HG03342 (cell line): ENCODE measurements around the gene VPS25.
A peak's percentile ranks its signal among the peaks of the same experiment; 100 is the strongest.
"Not testable (repeated sequence)": the region's sequence is repeated elsewhere in the genome, so short reads cannot be mapped to it uniquely, and the experiment has no call there.

Experiments used
- ATAC-seq: cut with Tn5 transposase; IDR thresholded peaks from one replicate; pipeline ENCODE4 v1.9.1; 2021; ENCODE audit warnings: mild to moderate bottlenecking, moderate library complexity; ENCODE audit not compliant: unreplicated experiment

The VPS25 gene

DNA sequence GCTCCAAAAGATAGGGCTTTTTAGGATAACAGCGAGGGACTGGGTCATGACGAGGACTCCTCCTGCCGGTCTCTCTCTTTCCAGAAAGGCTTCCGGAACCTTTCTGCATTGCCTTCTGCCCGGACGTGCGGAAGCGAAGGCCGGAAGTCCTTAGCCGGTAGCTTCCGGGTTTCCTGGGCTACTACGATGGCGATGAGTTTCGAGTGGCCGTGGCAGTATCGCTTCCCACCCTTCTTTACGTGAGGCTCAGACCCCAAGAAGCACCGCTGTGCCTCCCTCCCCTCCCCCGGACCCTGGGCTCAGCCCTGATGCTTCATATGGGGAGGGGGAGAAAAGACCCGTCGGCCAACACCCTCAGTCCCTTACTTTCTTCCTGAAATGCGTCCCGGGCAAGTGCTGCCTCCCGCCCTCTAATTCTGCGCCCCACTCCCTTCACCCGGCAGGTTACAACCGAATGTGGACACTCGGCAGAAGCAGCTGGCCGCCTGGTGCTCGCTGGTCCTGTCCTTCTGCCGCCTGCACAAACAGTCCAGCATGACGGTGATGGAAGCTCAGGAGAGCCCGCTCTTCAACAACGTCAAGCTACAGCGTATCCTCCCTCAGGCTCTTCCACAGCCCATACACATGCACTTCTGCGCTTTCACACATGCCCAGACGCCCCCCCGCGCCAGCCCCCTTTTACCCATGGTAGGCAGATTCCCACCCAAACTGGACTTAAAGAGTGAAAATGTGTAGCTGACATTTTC is at the start of gene VPS25:
VPS25 (plus strand) TSS at position 160 of the 746 bp plus-strand sequence; CDS start at position 187, 27 bp downstream.
- ATAC-seq = peak; percentile 77

DNA sequence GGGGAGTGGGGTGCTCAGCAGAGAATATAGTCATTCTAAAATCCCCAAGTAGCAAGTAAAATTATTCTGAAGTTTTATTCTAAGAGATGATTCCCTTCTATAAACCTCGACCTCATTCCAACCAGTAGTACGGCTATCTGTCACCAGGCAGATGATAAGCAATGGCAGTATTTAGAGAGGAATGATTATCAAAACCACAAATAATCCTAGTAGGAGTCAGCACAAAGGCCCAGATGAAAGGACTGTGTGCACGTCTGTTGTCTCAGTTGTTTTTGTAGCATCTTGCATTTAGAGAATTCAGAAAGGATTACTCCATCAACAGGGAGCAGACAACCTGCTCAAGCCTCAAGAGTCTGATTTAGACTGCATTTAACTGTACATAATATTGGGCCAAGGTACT is 49.6 kb upstream of the VPS25 start:
- ATAC-seq = no peak

DNA sequence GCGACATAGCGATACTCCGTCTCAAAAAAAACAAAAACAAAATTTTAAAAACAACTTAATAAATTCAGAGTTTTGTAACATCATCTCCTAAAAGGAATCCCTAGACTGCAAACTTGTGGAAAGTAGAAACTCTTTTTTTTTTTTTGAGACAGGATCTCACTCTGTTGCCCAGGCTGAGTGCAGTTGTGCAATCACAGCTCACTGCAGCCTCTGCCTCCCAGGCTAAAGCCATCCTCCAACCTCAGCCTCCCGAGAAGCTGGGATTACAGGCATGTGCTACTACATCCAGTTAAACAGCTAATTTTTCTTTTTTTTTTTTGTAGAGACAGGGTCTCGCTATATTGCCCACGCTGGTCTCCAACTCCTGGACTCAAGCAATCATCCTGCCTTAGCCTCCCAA is 48.1 kb upstream of the VPS25 start:
- no peak for ATAC-seq

DNA sequence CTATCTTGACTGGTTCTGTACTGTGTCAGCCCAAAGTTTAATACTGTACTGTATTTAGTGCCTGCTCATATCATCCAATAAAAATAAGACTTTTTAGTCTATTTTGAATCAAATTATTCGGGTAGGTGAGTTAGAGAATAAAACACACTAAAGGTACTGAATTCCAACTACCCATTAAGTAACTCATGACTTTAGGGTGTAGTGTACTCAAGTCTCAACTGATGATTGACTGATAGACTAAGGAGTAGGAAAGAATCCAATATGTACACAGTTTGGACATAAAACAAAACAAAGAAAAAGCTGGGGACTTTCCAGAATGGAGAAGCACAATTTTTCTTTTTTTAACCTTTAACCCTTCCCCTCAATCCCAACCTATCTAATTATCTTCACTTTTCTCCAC is 32.5 kb upstream of the VPS25 start:
- ATAC-seq = no peak

DNA sequence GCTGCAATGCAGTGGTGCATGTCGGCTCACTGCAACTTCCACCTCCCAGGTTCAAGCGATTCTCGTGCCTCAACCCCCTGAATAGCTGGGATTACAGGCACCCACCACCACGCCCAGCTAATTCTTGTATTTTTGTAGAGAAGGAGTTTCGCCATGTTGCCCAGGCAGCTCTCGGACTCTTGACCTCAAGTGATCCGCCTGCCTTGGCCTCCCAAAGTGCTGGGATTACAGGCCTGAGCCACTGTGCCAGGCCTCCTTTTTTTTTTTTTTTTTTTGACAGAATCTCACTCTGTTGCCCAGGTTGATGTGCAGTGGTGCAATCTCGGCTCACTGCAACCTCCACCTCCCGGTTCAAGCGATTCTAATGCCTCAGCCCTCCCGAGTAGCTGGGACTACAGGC is 30.3 kb upstream of the VPS25 start:
- ATAC-seq = not testable (repeated sequence)

DNA sequence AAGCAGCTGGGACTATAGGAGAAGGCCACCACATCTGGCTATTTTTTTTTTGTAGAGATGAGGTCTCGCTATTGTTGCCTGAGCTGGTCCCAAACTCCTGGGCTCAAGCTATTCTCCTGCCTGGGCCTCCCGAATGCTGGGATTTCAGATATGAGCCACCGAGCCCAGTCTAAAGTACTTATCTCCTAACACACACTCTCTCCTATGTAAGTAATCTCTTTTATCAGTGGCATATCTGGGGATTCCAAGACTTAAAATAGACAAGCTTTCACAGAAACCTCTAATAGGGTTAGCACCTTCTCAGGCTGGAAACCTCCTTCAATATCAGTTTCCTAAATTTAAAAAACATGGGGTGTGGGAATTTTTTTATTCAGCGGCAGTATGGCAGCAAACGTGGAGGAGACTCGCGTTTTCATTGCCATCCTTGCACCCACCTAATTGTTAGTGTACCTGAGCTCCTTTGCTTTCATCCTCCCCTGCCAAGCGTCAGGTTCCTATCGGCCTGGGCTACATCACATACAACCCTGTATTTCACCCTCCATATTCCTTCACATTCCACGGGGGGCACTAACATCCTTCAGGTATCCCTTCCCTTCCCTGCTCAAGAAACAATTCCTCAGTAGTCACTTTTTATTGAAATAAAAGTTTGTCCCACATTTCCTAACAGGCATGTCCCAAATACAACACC is 29.5 kb upstream of the VPS25 start:
- no peak for ATAC-seq

DNA sequence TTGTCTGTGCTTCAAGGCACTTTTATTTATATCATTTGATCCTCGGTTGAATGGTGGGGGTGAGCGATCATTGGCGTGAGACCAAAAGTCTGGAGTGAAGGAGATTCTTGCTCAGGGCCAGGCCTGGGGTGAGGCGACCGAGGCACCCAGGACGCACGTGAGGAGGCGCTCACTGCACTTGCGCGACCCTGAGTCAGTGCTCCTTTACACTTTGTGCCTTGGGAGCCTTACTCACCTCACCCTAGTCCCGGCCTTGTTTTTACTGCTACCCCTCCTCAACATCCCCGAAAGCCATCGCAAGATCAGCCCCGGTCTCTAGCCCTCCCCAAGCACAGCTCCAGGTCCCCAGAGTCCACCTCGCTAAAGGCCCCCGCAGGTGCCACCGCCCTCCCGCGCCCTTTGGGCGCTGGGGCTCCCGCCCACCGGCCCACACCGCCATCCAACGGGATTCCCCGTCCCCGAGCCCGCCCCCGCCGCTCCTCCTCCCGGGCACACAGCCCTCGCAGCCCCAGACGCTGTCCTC is 28.9 kb upstream of the VPS25 start:
- ATAC-seq = peak; percentile 41

DNA sequence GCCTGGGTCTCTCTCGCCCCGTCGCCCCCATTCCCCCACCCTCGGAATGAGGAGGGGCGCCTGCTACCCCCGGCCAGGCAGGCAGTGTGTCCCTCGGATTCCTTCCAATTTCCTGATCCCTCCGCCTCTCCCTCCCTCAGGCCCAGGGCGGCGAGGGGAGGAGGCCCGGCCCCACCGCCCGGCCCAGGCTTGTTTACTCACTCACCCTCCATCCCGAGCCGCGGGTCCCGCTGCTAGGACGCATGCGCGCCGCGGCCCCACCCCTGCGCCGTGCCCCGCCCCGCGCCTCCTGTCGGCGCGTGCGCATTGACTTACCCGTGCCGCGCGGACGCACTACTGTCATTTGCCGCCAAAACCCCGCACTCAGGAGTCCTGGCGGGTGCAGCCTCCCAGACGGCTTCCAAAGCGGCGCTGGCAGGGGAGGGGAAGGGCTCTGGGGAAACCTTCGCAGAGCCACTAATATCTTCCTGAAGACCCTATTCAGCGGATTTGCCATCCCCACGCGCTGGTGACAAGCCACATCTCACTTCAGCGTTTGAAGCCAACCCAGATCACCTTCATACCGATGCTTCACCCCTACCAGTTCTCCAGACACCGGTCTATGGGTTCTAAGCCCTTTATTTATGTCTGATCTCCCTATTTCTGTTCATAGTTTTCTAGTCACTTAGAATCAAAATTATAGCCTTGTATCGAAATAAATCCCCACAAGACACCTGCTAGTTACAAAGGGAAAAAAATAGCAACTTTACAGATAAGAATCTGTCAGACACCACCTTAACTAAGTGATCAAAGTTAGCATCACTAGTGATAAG is 28.2 kb upstream of the VPS25 start, which contains the start of gene EZH1:
EZH1 (minus strand) TSS at position 235 of the 812 bp plus-strand sequence. CDS start 16,099 bp downstream, outside the sequence.
- peak; percentile 83 for ATAC-seq

DNA sequence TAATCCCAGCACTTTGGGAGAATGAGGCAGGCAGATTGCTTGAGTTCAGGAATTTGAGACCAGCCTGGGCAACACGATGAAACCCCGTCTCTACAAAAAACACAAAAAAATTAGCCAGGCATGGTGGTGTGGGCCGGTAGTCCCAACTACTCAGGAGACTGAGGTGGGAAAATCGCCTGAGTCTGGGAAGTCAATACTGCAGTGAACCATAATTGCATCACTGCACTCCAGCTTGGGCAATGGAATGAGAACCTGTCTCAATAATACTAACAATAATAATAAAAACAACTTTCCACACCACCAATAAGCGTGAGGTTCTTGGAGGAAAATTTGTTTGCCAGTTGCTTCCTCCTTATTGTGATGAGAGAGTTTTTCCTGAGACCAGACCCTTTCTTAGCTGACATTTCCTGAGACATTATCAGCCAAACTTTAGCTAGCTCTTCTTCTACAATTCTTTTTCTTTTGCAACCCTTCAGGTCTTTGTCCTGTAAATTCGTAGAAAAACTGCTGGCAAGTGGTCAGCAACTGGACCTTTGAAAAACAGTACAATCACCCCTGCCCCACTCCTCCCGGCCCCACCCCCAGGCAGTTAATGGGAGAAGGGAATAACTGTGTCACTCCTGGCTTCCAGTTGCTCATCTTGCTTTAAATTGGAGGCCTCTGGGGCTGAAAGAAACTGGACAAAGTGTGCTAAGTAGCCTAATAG is 24.9 kb upstream of the VPS25 start:
- ATAC-seq = no peak

DNA sequence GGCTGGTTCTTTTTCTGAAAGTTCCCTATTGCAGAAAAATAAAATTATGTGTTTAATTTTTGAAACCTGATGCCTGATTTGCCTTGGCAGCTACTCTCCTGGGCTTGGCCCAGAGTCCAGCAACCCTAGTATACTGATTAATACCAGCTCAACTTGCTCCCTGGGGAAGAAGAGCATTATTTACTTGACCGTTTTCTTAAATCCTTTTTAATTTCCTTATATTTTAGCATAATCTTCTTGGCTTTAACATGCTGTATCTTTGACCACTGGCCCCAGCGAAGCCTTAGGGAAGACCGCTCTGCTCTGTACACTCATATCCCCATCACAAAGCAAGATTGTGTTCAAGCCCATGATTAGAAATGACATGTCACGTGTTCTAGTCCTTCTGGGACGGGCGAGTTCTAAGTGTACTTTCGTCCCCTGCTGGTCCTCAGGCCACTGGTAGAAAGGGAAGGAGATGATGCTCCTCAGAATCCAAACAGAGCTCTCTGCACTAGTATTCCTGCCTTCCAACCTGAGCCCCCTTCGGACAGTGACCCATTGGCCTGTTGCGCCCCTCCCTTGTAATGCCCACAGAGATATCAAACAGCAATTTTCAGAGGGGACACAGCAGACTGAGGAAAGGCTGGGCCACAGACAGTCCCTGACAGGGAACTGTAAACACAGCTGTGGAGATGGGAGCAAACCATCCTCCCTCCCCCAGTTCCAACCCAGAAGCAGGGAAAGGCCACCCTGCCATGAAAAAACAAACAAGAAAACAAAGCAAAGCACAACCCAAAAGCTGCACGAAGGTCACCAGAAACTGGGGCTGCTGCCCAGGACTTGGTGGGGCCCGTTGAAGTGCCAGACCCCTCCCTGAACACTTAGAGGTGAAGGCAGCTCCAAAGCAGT is 24.1 kb upstream of the VPS25 start:
- ATAC-seq = no peak

DNA sequence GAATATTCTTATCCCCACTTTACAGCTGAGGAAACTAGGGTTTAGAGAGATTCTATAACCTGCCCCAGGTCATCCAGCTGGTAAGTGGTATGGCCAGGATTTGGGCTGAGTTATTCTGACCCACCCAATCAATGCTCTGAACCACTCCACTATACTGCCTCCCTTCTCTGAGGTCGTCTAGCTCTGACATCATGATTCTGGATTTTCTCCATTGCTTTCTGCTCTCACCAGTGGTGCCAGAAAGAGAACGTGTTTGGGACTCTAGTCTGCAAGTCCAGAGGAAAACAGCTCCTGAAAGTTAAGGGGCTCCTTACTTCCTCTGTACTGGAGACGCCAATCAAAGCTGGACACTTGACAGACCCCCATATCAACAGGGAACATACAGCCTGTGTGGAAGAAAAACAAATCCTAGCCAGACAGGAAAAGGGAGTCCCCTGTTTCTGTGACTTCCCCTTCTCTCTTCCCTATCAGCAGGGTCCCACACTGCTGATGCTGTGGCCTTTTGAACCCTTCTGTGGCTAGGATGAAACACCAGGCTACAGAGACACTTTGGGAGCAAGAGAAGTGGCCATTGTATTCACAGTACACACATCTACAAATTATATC is 22.4 kb upstream of the VPS25 start:
- no peak for ATAC-seq

DNA sequence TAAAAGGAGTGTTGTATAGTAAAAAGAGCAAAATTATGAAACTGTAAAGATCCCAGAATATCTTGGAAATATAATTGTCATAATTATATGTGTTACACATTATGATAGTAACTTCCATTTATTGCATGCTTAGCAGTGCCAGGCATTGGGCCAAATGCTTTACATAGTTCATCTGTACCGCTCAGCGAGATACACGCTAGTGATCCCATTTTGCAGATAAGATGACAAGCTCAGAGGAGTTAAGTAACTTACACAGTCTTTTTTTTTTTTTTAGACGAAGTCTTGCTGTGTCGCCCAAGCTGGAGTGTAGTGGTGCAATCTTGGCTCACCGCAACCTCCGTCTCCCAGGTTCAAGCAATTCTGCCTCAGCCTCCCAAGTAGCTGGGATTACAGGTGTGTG is 21.6 kb upstream of the VPS25 start:
- ATAC-seq = no peak

DNA sequence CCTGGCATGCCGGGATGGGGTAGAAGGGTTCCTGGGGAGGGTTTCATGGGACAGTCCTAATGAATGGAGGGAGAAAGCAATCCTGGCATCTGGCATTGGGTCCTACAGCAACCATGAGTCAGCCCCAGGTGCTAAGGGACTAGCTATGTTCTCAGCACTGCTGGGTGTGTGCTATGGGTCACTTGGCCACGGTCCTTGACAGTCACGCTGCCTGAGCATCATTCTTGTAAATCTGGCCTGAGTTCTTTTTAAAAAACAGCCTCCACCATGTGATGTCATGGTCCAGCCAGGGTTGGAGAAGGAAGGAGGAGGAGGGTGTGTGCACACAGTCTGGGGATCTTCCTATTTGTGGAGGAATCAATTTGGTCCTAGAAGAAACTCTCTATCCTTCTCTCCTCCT is 18.5 kb upstream of the VPS25 start:
- ATAC-seq = no peak

DNA sequence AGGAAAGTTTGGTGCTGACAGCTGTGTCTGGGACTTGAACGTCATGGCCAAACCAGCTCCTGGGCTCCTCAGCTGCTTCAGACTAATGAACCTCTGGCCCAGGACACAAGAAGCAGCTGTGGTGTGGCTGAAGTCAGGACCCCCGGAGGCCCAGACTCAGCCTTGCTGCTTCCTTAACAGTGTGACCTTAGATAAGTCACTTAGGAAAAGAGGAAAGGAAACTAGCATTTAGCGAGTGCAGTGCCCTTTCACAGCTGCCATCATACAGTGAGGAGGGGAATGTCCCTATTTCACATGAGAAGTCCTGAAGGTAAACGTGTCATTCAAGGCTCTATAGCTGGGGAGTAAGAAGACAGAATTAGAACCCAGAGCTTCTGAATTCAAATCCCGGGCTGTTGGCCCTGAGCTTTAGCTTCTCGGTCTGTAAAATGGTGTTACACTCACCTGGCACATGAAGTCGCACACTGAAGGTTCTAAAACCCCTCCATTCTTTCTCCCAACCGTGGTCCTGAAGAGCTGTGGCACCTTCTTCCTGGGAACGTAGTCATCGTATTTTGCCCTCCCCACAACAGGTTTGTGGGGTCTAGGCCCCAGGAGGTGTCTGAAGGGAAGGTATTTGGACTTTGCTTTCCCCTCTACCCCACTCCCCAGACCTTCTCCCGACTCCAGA is 13.1 kb upstream of the VPS25 start:
- ATAC-seq = no peak

DNA sequence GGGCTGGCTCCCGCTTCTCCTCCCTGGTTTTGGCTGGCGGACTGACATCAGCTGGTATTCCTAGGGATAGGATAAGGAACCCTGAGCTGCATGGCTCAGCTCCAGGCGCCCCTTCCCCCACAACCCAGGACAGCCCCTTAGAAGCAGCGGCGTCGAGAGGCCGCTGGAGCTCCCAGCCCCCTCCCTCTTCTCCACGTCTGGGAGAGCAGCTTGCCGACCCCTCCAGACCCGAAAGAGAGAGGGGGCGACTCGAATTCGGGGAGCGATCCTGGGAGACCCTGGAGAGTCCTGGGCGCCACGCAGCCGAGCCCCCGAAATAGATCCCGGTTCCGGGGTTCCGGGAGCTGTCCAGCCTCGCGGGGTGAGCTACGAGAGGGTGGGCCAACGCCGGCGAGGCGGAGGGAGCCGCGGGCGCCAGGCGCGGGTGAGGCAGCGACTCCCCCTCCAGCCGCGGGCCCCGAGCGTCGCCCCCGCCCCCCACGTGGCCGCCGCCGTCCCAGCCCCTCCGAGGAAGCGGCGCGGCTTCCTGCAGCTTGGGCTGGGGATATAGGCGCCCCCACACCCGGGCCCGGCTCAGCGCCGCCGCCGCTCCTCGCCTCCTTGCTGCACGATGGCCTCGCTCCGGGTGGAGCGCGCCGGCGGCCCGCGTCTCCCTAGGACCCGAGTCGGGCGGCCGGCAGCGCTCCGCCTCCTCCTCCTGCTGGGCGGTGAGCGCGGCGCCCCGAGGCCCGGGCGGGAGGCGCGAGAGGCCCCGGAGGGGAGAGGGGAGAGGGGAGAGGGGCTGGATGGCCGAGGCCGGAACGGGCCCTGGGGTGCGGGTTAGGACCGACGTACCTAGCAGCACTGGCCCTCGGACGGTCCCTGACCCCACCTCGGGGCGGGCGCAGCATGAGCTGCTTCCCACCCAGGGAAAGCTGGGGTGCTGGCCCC is 12.3 kb upstream of the VPS25 start, which contains the start of gene RAMP2:
RAMP2 (plus strand) TSS at position 576 of the 930 bp plus-strand sequence; CDS start at position 611, 35 bp downstream.
- ATAC-seq = no peak

DNA sequence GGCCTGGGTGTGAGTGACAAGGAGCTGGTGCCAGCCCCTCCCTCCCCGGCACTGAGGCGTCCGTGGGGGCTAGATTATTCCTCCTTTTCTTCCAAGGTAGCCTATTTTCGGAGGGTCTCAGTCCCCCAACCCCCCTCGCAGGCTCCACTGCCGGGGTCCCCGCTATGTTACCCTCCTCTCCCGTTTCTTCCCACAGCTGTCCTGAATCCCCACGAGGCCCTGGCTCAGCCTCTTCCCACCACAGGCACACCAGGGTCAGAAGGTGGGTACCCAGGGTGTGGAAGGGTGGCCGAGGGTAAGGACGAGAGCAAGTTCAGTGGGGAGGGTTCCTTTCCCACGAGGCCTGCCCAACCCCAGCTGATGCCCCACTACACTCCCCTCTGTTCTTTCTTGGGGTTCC is 11.6 kb upstream of the VPS25 start:
- ATAC-seq = no peak

DNA sequence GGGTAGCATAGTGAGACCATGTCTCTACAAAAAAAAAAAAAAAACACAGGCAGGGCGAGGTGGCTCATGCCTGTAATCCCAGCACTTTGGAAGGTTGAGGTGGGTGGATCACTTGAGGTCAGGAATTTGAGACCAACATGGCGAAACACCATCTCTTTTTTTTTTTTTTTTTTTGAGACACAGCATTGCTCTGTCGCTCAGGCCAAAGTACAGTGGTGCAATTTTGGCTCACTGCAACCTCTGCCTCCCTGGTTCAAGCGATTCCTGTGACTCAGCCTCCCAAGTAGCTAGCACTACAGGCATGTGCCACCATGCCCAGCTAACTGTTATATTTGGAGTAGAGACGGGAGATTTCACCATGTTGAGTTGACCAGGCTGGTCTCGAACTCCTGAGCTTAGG is 7.1 kb upstream of the VPS25 start:
- ATAC-seq = no peak

DNA sequence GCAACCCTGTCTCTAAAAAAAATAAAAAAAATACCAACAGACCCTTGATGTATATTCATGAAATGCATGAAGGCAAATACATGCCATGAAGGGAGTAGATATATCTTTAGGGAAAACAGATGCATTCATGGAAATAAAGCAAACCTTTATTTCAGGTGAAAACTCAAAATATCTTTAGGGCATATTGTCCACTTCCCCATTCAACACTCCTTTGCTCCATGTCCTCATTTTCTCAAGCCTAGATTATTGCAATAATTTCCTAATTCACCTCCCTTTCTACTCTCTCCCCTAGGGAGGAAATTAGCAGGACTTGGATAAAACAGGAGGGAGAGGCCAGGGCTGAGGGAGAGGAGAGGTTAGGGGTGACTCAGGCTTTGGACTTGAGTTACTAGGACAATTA is 5.7 kb upstream of the VPS25 start:
- no peak for ATAC-seq
